HepG2 (cell line): ENCODE results near the gene HAGH. TPM values are rescaled to one million over a fixed set of nuclear protein-coding genes. Genes with fewer than 3 reads are reported as not detected.

Source experiments
- ADNP ChIP-seq: sonication (generic); formaldehyde crosslinking; IDR thresholded peaks from 2 replicates; pipeline ENCODE4 v1.4.0; 2020; ENCODE audit warnings: missing genetic modification reagents
- DPF2 ChIP-seq: sonication (generic); formaldehyde crosslinking; IDR thresholded peaks from 2 replicates; pipeline ENCODE4 v1.4.0; 2020; ENCODE audit warnings: mild to moderate bottlenecking, low read depth, missing genetic modification reagents, borderline replicate concordance
- ERF ChIP-seq: IDR thresholded peaks from 2 replicates; pipeline ENCODE4 v1.6.1; 2018; ENCODE audit warnings: missing biosample characterization, missing genetic modification reagents
- FOXA1 ChIP-seq, 2 experiments: fragments of 450-650 bp in 1 of 2; sonication (generic) in 1 of 2; formaldehyde crosslinking in 1 of 2; IDR thresholded peaks; 2 replicates each; pipeline versions ENCODE4 v1.4.0 to v1.6.1; 2016 to 2020; ENCODE audit warnings: missing genetic modification reagents in 1 of 2
- GABPB1 ChIP-seq: IDR thresholded peaks from 2 replicates; pipeline ENCODE4 v1.6.1; 2016; ENCODE audit warnings: mild to moderate bottlenecking, missing genetic modification reagents, moderate library complexity, missing compliant biosample characterization
- HDAC1 ChIP-seq: sonication (generic); formaldehyde crosslinking; IDR thresholded peaks from 2 replicates; pipeline ENCODE4 v1.5.1; 2020; ENCODE audit warnings: mild to moderate bottlenecking, missing genetic modification reagents
- HNRNPUL1 ChIP-seq: fragments of 200-400 bp; formaldehyde crosslinking; IDR thresholded peaks from 2 replicates; pipeline ENCODE4 v1.6.1; 2017; ENCODE audit warnings: low read depth, mild to moderate bottlenecking, low read length, moderate library complexity
- NFATC3 ChIP-seq: sonication (generic); formaldehyde crosslinking; IDR thresholded peaks from 2 replicates; pipeline ENCODE4 v1.5.1; 2020; ENCODE audit warnings: mild to moderate bottlenecking, missing genetic modification reagents
- NFIC ChIP-seq: IDR thresholded peaks from 2 replicates; pipeline ENCODE4 v1.6.1; 2012; ENCODE audit warnings: mild to moderate bottlenecking, low read length, inconsistent platforms
- PPARG ChIP-seq: conservative IDR thresholded peaks from 2 replicates; pipeline ENCODE4 v1.6.1; 2016; ENCODE audit warnings: missing biosample characterization, missing genetic modification reagents
- REXO4 ChIP-seq: sonication (generic); formaldehyde crosslinking; IDR thresholded peaks from 2 replicates; pipeline ENCODE4 v1.8.0; 2022; ENCODE audit warnings: missing genetic modification reagents, mild to moderate bottlenecking, borderline replicate concordance
- ZBTB34 ChIP-seq: sonication (generic); formaldehyde crosslinking; IDR thresholded peaks from 2 replicates; pipeline ENCODE4 v1.8.0; 2022; ENCODE audit warnings: mild to moderate bottlenecking, missing genetic modification reagents
- ZFP91 ChIP-seq: sonication (generic); formaldehyde crosslinking; IDR thresholded peaks from 2 replicates; pipeline ENCODE4 v1.9.0; 2022; ENCODE audit warnings: missing genetic modification reagents, mild to moderate bottlenecking, borderline replicate concordance
- ZFX ChIP-seq: sonication (generic); formaldehyde crosslinking; IDR thresholded peaks from 2 replicates; pipeline ENCODE4 v1.4.0; 2020; ENCODE audit warnings: mild to moderate bottlenecking, low read depth, missing genetic modification reagents, moderate library complexity
- ZNF121 ChIP-seq: sonication (generic); formaldehyde crosslinking; IDR thresholded peaks from 2 replicates; pipeline ENCODE4 v1.5.0; 2020; ENCODE audit warnings: mild to moderate bottlenecking, missing genetic modification reagents
- ZNF205 ChIP-seq: IDR thresholded peaks from 2 replicates; pipeline ENCODE4 v1.6.1; 2018; ENCODE audit warnings: missing biosample characterization, missing genetic modification reagents
- ZNF652 ChIP-seq: IDR thresholded peaks from 2 replicates; pipeline ENCODE4 v1.6.1; 2016; ENCODE audit warnings: low read depth, borderline replicate concordance
- ZNF670 ChIP-seq: sonication (generic); formaldehyde crosslinking; IDR thresholded peaks from 2 replicates; pipeline ENCODE4 v1.8.0; 2022; ENCODE audit warnings: mild to moderate bottlenecking, missing genetic modification reagents, borderline replicate concordance
- ZNF678 ChIP-seq: sonication (generic); formaldehyde crosslinking; IDR thresholded peaks from 2 replicates; pipeline ENCODE4 v1.4.0; 2020; ENCODE audit warnings: mild to moderate bottlenecking, missing genetic modification reagents
- ZNF891 ChIP-seq: sonication (generic); formaldehyde crosslinking; IDR thresholded peaks from 2 replicates; pipeline ENCODE4 v1.5.0; 2020; ENCODE audit warnings: mild to moderate bottlenecking, missing genetic modification reagents
- ZSCAN20 ChIP-seq: sonication (generic); formaldehyde crosslinking; IDR thresholded peaks from 2 replicates; pipeline ENCODE4 v1.4.0; 2020; ENCODE audit warnings: missing genetic modification reagents, mild to moderate bottlenecking, borderline replicate concordance
- ZSCAN30 ChIP-seq: sonication (generic); formaldehyde crosslinking; IDR thresholded peaks from 2 replicates; pipeline ENCODE4 v1.5.0; 2020; ENCODE audit warnings: mild to moderate bottlenecking, missing genetic modification reagents
- ZSCAN9 ChIP-seq: IDR thresholded peaks from 2 replicates; pipeline ENCODE4 v1.6.1; 2016; ENCODE audit warnings: borderline replicate concordance
- polyA plus RNA-seq, 8 experiments: library from polyadenylated mRNA; depleted of rRNA in 3 of 8; stranded (reverse) in 7 of 8; unstranded in 1 of 8; fragments of >200 nt; fragmentation: Illumina TruSeq in 4 of 8; extraction: Trizol in 4 of 8; gene quantifications; 2 replicates each; pipeline versions ENCODE4 v1.2.1 to v1.2.3, GENCODE V29; 2011 to 2016; ENCODE audit warnings: low read depth in 4 of 8, missing spikeins in 1 of 8, mixed read lengths in 1 of 8; ENCODE audit not compliant: insufficient read depth in 1 of 8
- total RNA-seq, 5 experiments: library from RNA; depleted of rRNA; stranded (reverse); fragments of >200 nt; fragmentation: Illumina TruSeq; extraction: Trizol; gene quantifications; 2 replicates each; pipeline ENCODE4 v1.2.3, GENCODE V29; 2016; ENCODE audit warnings: low read depth in 1 of 5
- TF ChIP-seq, protein P1 (sequence below): sonication (generic); formaldehyde crosslinking; IDR thresholded peaks from 2 replicates; pipeline ENCODE4 v1.4.0; 2020; ENCODE audit warnings: mild to moderate bottlenecking, missing genetic modification reagents
- TF ChIP-seq, protein P2 (sequence below): IDR thresholded peaks from 2 replicates; pipeline ENCODE4 v1.6.1; 2016

The HAGH gene
- total and polyA plus RNA-seq, 2 of the 13 experiments (the other 11 are each of a cell fraction or from before 2014, with no cell fraction given): 70.4 to 95.4 TPM

GRCh38 chr16:1772908-1773702 is 53.5 kb downstream of the HAGH start, which contains the start of gene MRPS34 (continued):
- TF ChIP-seq, protein P1, sequence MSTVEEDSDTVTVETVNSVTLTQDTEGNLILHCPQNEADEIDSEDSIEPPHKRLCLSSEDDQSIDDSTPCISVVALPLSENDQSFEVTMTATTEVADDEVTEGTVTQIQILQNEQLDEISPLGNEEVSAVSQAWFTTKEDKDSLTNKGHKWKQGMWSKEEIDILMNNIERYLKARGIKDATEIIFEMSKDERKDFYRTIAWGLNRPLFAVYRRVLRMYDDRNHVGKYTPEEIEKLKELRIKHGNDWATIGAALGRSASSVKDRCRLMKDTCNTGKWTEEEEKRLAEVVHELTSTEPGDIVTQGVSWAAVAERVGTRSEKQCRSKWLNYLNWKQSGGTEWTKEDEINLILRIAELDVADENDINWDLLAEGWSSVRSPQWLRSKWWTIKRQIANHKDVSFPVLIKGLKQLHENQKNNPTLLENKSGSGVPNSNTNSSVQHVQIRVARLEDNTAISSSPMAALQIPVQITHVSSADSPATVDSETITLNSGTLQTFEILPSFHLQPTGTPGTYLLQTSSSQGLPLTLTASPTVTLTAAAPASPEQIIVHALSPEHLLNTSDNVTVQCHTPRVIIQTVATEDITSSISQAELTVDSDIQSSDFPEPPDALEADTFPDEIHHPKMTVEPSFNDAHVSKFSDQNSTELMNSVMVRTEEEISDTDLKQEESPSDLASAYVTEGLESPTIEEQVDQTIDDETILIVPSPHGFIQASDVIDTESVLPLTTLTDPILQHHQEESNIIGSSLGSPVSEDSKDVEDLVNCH (CRISPR knock-in tag): 0 out of 2 replicates have a peak, but pooled peaks have one; percentile 74
- TF ChIP-seq ADNP (CRISPR knock-in tag) (no peak), ZNF652 (CRISPR knock-in tag) (no peak), REXO4 (CRISPR knock-in tag) (no peak), ZFP91 (CRISPR knock-in tag) (peak; percentile 93), ZFX (peak; percentile 95), PPARG (CRISPR knock-in tag) (no peak), ZBTB34 (CRISPR knock-in tag) (peak; percentile 48; the same call in 1 of the 2 replicates), FOXA1 (IDR thresholded peaks at IDR 0.05) (no peak), FOXA1 (CRISPR knock-in tag; IDR thresholded peaks at IDR 0.05) (peak; percentile 32), ZNF121 (CRISPR knock-in tag) (no peak), GABPB1 (CRISPR knock-in tag) (peak; percentile 98), ZSCAN20 (CRISPR knock-in tag) (peak; percentile 89; the same call in 1 of the 2 replicates), HNRNPUL1 (peak; percentile 14; the same call in 1 of the 2 replicates), DPF2 (CRISPR knock-in tag) (no peak; the same call in 1 of the 2 replicates), ZNF678 (CRISPR knock-in tag) (no peak; the same call in none of the 2 replicates), ERF (CRISPR knock-in tag) (peak; percentile 94; the same call in 1 of the 2 replicates), NFATC3 (no peak), ZNF891 (CRISPR knock-in tag) (no peak), ZSCAN9 (CRISPR knock-in tag) (peak; percentile 61; the same call in 1 of the 2 replicates), ZSCAN30 (CRISPR knock-in tag) (no peak), ZNF670 (CRISPR knock-in tag) (peak; percentile 67), NFIC (no peak), ZNF205 (CRISPR knock-in tag) (peak; percentile 87), HDAC1 (CRISPR knock-in tag) (peak; percentile 85; the same call in 1 of the 2 replicates)
- TF ChIP-seq, protein P2, sequence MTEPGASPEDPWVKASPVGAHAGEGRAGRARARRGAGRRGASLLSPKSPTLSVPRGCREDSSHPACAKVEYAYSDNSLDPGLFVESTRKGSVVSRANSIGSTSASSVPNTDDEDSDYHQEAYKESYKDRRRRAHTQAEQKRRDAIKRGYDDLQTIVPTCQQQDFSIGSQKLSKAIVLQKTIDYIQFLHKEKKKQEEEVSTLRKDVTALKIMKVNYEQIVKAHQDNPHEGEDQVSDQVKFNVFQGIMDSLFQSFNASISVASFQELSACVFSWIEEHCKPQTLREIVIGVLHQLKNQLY (CRISPR knock-in tag): peak; percentile 40; the same call in 1 of the 2 replicates
